A204.1 (cell line): ENCODE measurements around the gene MINK1.
"Not testable (repeated sequence)": the region's sequence is repeated elsewhere in the genome, so short reads cannot be mapped to it uniquely, and the experiment has no call there.

Experiments used
- FAIRE-seq: peaks from 2 replicates; lab custom pipeline; 2012; peaks lifted over from hg19 to GRCh38; lab: Jason Lieb, UNC

Gene MINK1

GRCh38 chr17:4900231-4901107 is 67.3 kb downstream of the MINK1 start:
- FAIRE-seq = no peak

GRCh38 chr17:4901108-4901647 is 68.0 kb downstream of the MINK1 start:
- FAIRE-seq = no peak

- no peak for FAIRE-seq
These were observed 68.7 kb downstream of the MINK1 start for GRCh38 chr17:4901648-4902344.

- FAIRE-seq = no peak
These were observed 69.4 kb downstream of the MINK1 start for GRCh38 chr17:4902540-4902939.

DNA sequence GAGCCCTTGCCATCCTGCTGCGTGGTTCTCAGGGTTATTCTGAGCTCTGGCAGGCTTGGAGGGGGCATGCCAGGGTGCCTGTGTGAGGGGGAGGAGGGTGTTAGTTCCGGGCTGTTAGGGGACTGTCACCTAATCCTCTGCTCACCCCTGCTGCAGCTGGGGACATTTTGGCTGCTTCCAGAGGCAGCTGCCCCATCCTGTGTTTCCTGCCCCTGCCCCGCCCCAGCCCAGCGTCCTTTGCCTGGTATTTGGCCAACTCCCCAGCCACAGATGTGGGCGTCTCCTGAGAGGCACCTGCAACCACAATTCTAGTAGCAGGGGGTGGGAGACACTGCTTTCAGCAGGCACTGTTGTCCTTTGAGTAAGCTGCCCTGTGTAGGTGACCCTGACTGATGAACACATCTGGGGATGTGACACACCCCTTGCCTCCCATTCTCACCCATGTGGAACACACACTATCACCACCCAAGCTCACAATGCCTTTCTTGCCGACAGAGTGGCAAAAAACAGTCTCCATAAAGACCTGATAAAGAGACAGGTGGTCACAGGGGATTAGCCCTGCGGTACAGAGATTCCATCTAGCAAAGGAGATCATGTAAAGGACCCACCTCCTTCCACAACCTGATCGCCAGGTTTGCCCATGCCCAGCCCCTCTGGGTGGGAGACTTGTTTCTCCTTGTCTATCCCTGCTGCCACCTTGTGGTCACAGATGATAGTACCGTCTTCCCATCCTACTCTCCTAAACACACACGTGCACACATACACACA is 70.1 kb downstream of the MINK1 start, which contains the start of gene CHRNE:
TSS of gene CHRNE (minus strand) at position 48 of the 768 bp plus-strand sequence. CDS start at position 13, 35 bp downstream.
- FAIRE-seq = no peak

DNA sequence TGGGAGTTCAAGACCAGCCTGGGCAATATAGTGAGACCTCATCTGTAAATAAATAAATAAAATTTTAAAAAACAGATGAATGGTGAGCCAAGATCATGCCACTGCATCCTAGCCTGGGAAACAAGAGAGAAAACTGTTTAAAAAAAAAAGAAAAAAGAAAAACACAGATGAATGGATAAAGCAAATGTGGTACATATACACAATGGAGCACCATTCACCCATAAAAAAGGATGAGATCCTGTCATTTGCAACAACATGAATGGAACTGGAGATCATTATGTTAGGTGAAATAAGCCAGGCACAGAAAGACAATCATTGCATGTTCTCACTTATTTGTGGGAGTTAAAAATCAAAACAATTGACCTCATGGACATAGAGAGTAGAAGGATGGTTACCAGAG is 73.5 kb downstream of the MINK1 start:
- not testable (repeated sequence) for FAIRE-seq

GRCh38 chr17:4908301-4908700 is 75.2 kb downstream of the MINK1 start:
- FAIRE-seq = no peak

DNA sequence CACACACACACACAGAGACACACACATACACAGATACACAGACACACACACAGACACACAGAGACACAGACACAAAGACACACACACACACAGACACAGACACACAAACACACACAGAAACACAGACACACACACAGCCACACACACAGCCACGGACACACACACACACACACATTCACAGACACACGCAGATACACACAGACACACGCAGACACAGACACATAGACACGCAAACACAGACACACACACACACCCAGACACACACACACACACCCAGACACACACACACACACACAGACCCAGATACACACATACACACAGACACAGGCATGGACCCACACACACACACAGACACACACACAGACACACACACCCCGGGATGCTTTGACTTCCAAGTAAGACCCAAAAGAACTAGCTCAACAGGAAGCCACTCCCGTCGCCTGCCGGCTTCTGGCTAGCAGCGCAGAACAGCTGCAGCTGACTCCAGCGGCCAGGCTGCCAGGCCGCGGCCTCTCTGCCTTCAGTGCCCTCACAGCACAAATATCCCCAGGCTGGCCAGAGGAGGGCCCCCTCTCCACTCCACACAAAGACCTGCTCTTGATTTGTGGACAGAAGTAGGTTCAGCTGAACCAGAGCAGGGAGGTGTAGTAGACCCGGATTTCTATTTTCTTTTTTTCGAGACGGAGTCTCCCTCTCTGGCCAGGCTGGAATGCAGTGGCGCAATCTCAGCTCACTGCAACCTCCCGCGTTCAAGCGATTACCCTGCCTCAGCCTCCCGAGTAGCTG is 75.8 kb downstream of the MINK1 start:
- peak; percentile 30 for FAIRE-seq

DNA sequence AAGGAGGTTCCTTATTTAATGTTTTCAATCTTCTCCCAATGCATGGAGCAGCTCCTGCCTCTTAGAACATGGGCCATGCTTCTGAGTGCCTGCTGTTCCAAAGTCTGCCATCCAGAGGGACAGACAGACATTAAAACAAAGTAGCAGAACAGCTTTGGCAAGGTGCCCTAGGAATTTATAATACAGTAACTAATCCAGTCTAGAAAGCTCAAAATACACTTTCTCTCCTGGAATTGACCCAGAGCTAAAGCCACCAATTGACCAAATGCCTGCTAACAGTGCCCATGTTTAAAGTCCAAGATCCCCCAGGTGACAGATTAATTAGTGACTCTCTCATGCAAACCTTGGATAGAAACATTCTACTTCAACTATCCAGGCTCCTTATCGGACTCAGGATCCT is 80.9 kb downstream of the MINK1 start:
- FAIRE-seq = no peak

GRCh38 chr17:4914551-4914950 is 81.4 kb downstream of the MINK1 start:
- FAIRE-seq = not testable (repeated sequence)

- FAIRE-seq = no peak
These were observed 86.4 kb downstream of the MINK1 start for GRCh38 chr17:4919511-4920047.

DNA sequence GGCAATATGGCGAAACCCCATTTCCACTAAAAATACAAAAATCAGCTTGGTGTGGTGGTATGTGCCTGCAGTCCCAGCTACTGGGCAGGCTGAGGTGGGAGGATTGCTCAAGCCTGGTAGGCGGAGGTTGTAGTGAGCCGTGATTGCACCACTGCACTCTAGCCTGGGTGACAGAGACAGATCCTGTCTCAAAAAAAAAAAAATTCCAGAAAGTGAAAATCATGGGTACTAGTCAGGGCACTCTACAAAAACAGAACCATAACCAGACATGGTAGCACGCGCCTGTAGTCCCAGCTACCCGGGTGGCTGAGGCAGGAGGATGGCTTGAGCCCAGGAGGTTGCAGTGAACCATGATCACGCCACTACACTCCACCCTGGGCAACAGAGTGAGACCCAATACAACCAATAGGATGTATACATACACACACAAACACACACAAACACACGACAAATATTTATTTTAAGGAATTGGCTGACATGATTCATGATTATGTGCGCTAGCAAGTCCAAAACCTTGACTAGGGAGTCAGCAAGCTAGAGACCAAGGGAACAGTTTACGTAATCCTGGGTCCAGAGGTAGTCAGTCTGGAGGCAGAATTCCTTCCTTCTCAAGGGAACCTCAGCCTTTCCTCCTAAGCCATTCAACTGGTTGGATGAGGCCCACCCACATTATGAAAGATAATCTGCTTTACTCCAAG is 87.4 kb downstream of the MINK1 start:
- FAIRE-seq = no peak

- no peak for FAIRE-seq
These were observed 88.2 kb downstream of the MINK1 start for GRCh38 chr17:4921320-4921719.

- FAIRE-seq = not testable (repeated sequence)
These were observed 93.6 kb downstream of the MINK1 start for GRCh38 chr17:4926577-4927335.

- no peak for FAIRE-seq
These were observed 95.7 kb downstream of the MINK1 start for GRCh38 chr17:4928881-4929280.

GRCh38 chr17:4931963-4932362 is 98.8 kb downstream of the MINK1 start, which contains the start of gene GP1BA:
Gene GP1BA, plus strand, starts transcription at chr17:4932277. Its CDS starts 328 bp downstream, at chr17:4932605.
- FAIRE-seq = no peak

DNA sequence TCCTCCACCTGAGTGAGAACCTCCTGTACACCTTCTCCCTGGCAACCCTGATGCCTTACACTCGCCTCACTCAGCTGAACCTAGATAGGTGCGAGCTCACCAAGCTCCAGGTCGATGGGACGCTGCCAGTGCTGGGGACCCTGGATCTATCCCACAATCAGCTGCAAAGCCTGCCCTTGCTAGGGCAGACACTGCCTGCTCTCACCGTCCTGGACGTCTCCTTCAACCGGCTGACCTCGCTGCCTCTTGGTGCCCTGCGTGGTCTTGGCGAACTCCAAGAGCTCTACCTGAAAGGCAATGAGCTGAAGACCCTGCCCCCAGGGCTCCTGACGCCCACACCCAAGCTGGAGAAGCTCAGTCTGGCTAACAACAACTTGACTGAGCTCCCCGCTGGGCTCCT is 99.6 kb downstream of the MINK1 start:
- FAIRE-seq = no peak

DNA sequence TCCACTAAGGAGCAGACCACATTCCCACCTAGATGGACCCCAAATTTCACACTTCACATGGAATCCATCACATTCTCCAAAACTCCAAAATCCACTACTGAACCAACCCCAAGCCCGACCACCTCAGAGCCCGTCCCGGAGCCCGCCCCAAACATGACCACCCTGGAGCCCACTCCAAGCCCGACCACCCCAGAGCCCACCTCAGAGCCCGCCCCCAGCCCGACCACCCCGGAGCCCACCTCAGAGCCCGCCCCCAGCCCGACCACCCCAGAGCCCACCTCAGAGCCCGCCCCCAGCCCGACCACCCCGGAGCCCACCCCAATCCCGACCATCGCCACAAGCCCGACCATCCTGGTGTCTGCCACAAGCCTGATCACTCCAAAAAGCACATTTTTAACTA is 100.5 kb downstream of the MINK1 start:
- FAIRE-seq = no peak

GRCh38 chr17:4934173-4934979 is 101.2 kb downstream of the MINK1 start:
- no peak for FAIRE-seq
